Upper lobe of left lung (tissue), 4 donors: ENCODE measurements around the gene FOXN3.

ENCODE experiments used
- EP300 ChIP-seq, 4 donors: sonication (generic); formaldehyde crosslinking; IDR thresholded peaks; one replicate each; pipeline ENCODE4 v1.5.1; 2017; ENCODE audit warnings: antibody characterized with exemption in 4 of 4, control low read depth in 2 of 4
- POLR2A ChIP-seq, 4 donors: fragments of 450-650 bp; IDR thresholded peaks; one replicate each; pipeline ENCODE4 v1.5.1; 2016 to 2017; ENCODE audit warnings: antibody characterized with exemption in 4 of 4, mild to moderate bottlenecking in 2 of 4
- POLR2AphosphoS5 ChIP-seq, 2 donors: sonication (generic); formaldehyde crosslinking; IDR thresholded peaks; one replicate each; pipeline ENCODE4 v1.5.1; 2017; ENCODE audit warnings: antibody characterized with exemption in 2 of 2
- TF ChIP-seq, protein P1 (sequence below), 6 experiments: fragments of 450-650 bp in 4 of 6; fragments of 200-600 bp in 2 of 6; sonication (generic) in 2 of 6; IDR thresholded peaks; one replicate each; pipeline ENCODE4 v1.5.1; 2016 to 2019; ENCODE audit warnings: antibody characterized with exemption in 6 of 6

DNA sequence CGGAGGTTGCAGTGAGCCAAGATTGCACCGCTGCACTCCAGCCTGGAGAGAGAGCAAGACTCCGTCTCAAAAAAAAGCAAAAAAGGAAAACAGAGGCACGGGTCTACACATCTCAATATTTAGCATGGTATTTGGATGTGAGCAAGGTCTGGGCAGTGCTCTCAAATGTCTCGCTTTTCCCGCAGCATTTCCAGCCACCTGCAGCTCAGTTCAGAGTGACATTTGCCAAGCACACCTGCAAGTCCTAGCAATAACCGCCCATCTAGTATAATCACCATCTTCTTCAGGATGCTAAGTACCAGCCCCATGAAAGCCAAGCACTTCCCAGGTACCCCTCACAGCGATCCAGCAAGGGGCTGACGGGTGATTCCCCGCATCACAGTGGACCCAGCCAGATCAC is 69.1 kb downstream of the FOXN3 start:
- TF ChIP-seq, protein P1, sequence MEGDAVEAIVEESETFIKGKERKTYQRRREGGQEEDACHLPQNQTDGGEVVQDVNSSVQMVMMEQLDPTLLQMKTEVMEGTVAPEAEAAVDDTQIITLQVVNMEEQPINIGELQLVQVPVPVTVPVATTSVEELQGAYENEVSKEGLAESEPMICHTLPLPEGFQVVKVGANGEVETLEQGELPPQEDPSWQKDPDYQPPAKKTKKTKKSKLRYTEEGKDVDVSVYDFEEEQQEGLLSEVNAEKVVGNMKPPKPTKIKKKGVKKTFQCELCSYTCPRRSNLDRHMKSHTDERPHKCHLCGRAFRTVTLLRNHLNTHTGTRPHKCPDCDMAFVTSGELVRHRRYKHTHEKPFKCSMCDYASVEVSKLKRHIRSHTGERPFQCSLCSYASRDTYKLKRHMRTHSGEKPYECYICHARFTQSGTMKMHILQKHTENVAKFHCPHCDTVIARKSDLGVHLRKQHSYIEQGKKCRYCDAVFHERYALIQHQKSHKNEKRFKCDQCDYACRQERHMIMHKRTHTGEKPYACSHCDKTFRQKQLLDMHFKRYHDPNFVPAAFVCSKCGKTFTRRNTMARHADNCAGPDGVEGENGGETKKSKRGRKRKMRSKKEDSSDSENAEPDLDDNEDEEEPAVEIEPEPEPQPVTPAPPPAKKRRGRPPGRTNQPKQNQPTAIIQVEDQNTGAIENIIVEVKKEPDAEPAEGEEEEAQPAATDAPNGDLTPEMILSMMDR (IDR thresholded peaks at IDR 0.05), result no peak
- TF ChIP-seq POLR2AphosphoS5 (IDR thresholded peaks at IDR 0.05) (no peak), POLR2A (IDR thresholded peaks at IDR 0.05) (no peak), EP300 (IDR thresholded peaks at IDR 0.05) (no peak)
